H9 (cell line): ENCODE measurements around the gene COL4A2. TPM values are rescaled to one million over a fixed set of nuclear protein-coding genes. Genes with fewer than 3 reads are reported as not detected.

Source experiments
- DNase-seq: peaks from one replicate; pipeline ENCODE4 v3.0.0-alpha.2; 2017
- H2AFZ ChIP-seq: one replicate; pipeline ENCODE4 v1.6.1; 2013; ENCODE audit warnings: mild to moderate bottlenecking, low read length, control low read depth, moderate library complexity
- H2AK5ac ChIP-seq: 2 replicates; pipeline ENCODE4 v1.6.1; 2013; ENCODE audit warnings: low read length, control low read depth, mixed read lengths; ENCODE audit not compliant: insufficient read length
- H2BK120ac ChIP-seq: one replicate; pipeline ENCODE4 v1.6.1; 2013; ENCODE audit warnings: low read depth, mild to moderate bottlenecking, low read length, control low read depth, inconsistent platforms; ENCODE audit not compliant: poor library complexity, severe bottlenecking
- H2BK12ac ChIP-seq: 2 replicates; pipeline ENCODE4 v1.6.1; 2013; ENCODE audit warnings: low read length, control low read depth, mixed read lengths, low read depth; ENCODE audit not compliant: insufficient read length
- H2BK15ac ChIP-seq: 2 replicates; pipeline ENCODE4 v1.6.1; 2013; ENCODE audit warnings: low read depth, low read length, control low read depth
- H2BK20ac ChIP-seq: one replicate; pipeline ENCODE4 v1.6.1; 2013; ENCODE audit warnings: low read depth, mild to moderate bottlenecking, low read length, control low read depth, inconsistent platforms; ENCODE audit not compliant: poor library complexity, severe bottlenecking
- H2BK5ac ChIP-seq: 2 replicates; pipeline ENCODE4 v1.6.1; 2013; ENCODE audit warnings: low read length, control low read depth, mixed read lengths; ENCODE audit not compliant: insufficient read length
- H3K14ac ChIP-seq: 2 replicates; pipeline ENCODE4 v1.6.1; 2013; ENCODE audit warnings: low read length, control low read depth; ENCODE audit not compliant: insufficient read depth
- H3K18ac ChIP-seq: 2 replicates; pipeline ENCODE4 v1.6.1; 2013; ENCODE audit warnings: low read depth, mild to moderate bottlenecking, mixed read lengths, low read length, control low read depth; ENCODE audit not compliant: insufficient read length
- H3K23ac ChIP-seq: 2 replicates; pipeline ENCODE4 v1.6.1; 2013; ENCODE audit warnings: low read length, control low read depth, mixed read lengths, low read depth; ENCODE audit not compliant: insufficient read length
- H3K23me2 ChIP-seq: 2 replicates; pipeline ENCODE4 v1.6.1; 2013; ENCODE audit warnings: low read depth, mild to moderate bottlenecking, mixed read lengths, low read length, control low read depth; ENCODE audit not compliant: insufficient read length, poor library complexity, severe bottlenecking
- H3K27ac ChIP-seq: 2 replicates; pipeline ENCODE4 v1.5.1; 2013; ENCODE audit warnings: low read length, control low read depth, mixed read lengths, low read depth; ENCODE audit not compliant: insufficient read length
- H3K27me3 ChIP-seq: 2 replicates; pipeline ENCODE4 v1.6.1; 2013; ENCODE audit warnings: low read length, control low read depth, inconsistent platforms; ENCODE audit not compliant: insufficient read depth
- H3K4ac ChIP-seq: 2 replicates; pipeline ENCODE4 v1.6.1; 2013; ENCODE audit warnings: low read depth, mild to moderate bottlenecking, control low read depth, inconsistent platforms, low read length, moderate library complexity
- H3K4me1 ChIP-seq: 2 replicates; pipeline ENCODE4 v1.6.1; 2013; ENCODE audit warnings: low read length, control low read depth, inconsistent platforms; ENCODE audit not compliant: insufficient read depth
- H3K4me2 ChIP-seq: 2 replicates; pipeline ENCODE4 v1.6.1; 2013; ENCODE audit warnings: low read length, control low read depth, mixed read lengths; ENCODE audit not compliant: insufficient read length, insufficient read depth
- H3K56ac ChIP-seq: 2 replicates; pipeline ENCODE4 v1.6.1; 2013; ENCODE audit warnings: low read depth, mild to moderate bottlenecking, mixed read lengths, low read length, control low read depth; ENCODE audit not compliant: insufficient read length
- H3K79me1 ChIP-seq: 2 replicates; pipeline ENCODE4 v1.6.1; 2013; ENCODE audit warnings: low read depth, mild to moderate bottlenecking, moderate library complexity, low read length, control low read depth, inconsistent platforms; ENCODE audit not compliant: insufficient read depth, poor library complexity, severe bottlenecking
- H3K79me2 ChIP-seq: 2 replicates; pipeline ENCODE4 v1.6.1; 2013; ENCODE audit warnings: low read length, control low read depth, inconsistent platforms; ENCODE audit not compliant: insufficient read depth
- H3K9ac ChIP-seq: 2 replicates; pipeline ENCODE4 v1.6.1; 2013; ENCODE audit warnings: low read length, control low read depth, mixed read lengths; ENCODE audit not compliant: insufficient read length; ENCODE audit errors: extremely low read depth
- H3K9me3 ChIP-seq: one replicate; pipeline ENCODE4 v1.6.1; 2013; ENCODE audit warnings: low read depth, low read length, inconsistent platforms; ENCODE audit not compliant: control insufficient read depth
- H3T11ph ChIP-seq: one replicate; pipeline ENCODE4 v1.6.1; 2013; ENCODE audit warnings: mild to moderate bottlenecking, low read length, control low read depth, inconsistent platforms
- H4K20me1 ChIP-seq: one replicate; pipeline ENCODE4 v1.6.1; 2013; ENCODE audit not compliant: control insufficient read depth, insufficient read length, insufficient read depth
- H4K5ac ChIP-seq: 2 replicates; pipeline ENCODE4 v1.6.1; 2013; ENCODE audit warnings: low read depth, mild to moderate bottlenecking, mixed read lengths, low read length, control low read depth; ENCODE audit not compliant: insufficient read length
- H4K8ac ChIP-seq: replicated peaks from 2 replicates; pipeline ENCODE4 v1.6.1; 2013; ENCODE audit warnings: low read length, control low read depth, mixed read lengths, low read depth; ENCODE audit not compliant: insufficient read length
- H4K91ac ChIP-seq: 2 replicates; pipeline ENCODE4 v1.6.1; 2013; ENCODE audit warnings: low read depth, mild to moderate bottlenecking, moderate library complexity, mixed read lengths, low read length, control low read depth; ENCODE audit not compliant: insufficient read length
- H3K27ac Mint-ChIP-seq, 3 experiments: 2 replicates in 2 of 3; 3 replicates in 1 of 3; pipeline ENCODE4 v1.8.0; 2020 to 2021; ENCODE audit warnings: mixed read lengths in 3 of 3, mild to moderate bottlenecking in 1 of 3, moderate library complexity in 1 of 3
- H3K27me3 Mint-ChIP-seq: 2 replicates; pipeline ENCODE4 v1.8.0; 2021; ENCODE audit warnings: low read depth, mild to moderate bottlenecking, moderate library complexity, mixed read lengths
- H3K36me3 Mint-ChIP-seq, 3 experiments: 2 replicates in 2 of 3; 3 replicates in 1 of 3; pipeline ENCODE4 v1.8.0; 2020 to 2021; ENCODE audit warnings: low read depth in 3 of 3, mixed read lengths in 3 of 3; ENCODE audit not compliant: insufficient read depth in 1 of 3
- H3K4me1 Mint-ChIP-seq, 2 experiments: 2 replicates each; pipeline ENCODE4 v1.8.0; 2020; ENCODE audit warnings: mixed read lengths in 2 of 2
- H3K4me3 Mint-ChIP-seq, 2 experiments: 2 replicates in 1 of 2; 3 replicates in 1 of 2; pipeline ENCODE4 v1.8.0; 2020 to 2021; ENCODE audit warnings: mild to moderate bottlenecking in 2 of 2, mixed read lengths in 2 of 2, moderate library complexity in 1 of 2
- H3K9me3 Mint-ChIP-seq, 2 experiments: 2 replicates in 1 of 2; 3 replicates in 1 of 2; pipeline ENCODE4 v1.8.0; 2020; ENCODE audit warnings: mild to moderate bottlenecking in 2 of 2, mixed read lengths in 2 of 2, moderate library complexity in 1 of 2
- WGBS: extraction: QIAGEN DNeasy Blood & Tissue Kit; methylation state at CpG from one replicate; pipeline ENCODE4 v1.1.7; 2013; ENCODE audit warnings: missing lambda C conversion rate, low lambda C conversion rate, mixed read lengths; ENCODE audit not compliant: insufficient read length; ENCODE audit errors: extremely low coverage; 5-methylcytosine and 5-hydroxymethylcytosine counted together
- total RNA-seq: library from RNA; stranded (reverse); gene quantifications from 2 replicates; pipeline ENCODE4 v1.2.1, GENCODE V29; 2021
- TF ChIP-seq, protein P1 (sequence below): fragments of 200-600 bp; sonication (generic); conservative IDR thresholded peaks from 3 replicates; pipeline ENCODE4 v1.8.0; 2021; ENCODE audit warnings: antibody characterized with exemption, mild to moderate bottlenecking

Gene COL4A2
- total RNA-seq, 1 experiment from 2014 or later: 76.5 TPM

DNA sequence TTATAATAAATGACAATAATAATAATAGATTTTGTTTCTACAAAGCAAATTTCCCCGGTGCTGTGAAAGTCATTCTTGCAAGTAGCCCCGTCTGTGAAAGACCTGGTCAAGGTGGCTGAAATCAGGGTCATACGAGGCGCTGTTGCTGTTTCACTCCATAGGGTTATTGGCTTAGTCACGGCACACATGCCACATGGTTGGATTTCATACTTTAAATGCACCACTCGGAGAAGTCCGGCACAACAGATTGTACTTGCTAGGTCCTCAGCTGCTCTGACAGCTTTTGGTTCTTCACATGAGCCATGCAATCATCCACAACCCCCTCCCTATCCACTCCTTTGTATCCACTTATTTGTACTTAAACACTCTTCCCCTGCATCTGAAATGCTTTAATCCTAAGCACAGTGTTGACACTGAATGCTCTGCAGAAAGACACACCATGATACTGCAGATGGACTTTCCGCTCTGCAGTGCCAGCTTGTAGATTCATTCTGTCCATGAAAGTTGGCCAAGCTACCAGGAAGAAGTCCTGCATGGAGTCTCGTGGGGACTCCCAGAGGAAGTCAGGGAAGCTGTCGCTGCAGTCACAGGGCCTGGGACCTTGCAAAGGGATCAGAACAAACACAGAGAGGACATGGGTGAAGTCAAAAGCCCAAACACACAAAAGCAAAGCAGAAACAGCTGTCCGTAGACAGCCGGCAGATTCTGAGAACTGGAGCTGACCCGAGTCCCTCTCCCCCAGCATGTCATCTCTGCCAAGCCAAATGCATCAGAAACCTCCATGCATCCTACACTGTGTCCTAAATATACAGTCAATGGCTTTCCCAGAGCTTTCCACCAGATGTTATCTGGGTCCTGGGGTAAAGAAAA is 124.6 kb downstream of the COL4A2 start:
- Histone ChIP-seq H3K79me1 (no peaks in the 10 kb centered on the region), H4K5ac (no peak overlapping the region), H3K4me1 (no peaks in the 10 kb centered on the region), H2AFZ (no peak overlapping the region), H3K23ac (no peak overlapping the region), H4K91ac (no peak overlapping the region), H2AK5ac (no peak overlapping the region), H2BK20ac (no peak overlapping the region), H2BK12ac (no peak overlapping the region), H3K23me2 (no peaks in the 10 kb centered on the region), H2BK15ac (no peak overlapping the region), H3K4ac (no peak overlapping the region), H2BK5ac (no peak overlapping the region), H3T11ph (no peak overlapping the region), H3K4me2 (no peak overlapping the region), H3K79me2 (no peaks in the 10 kb centered on the region), H3K18ac (no peak overlapping the region), H4K8ac (no peak overlapping the region), H3K9me3 (no peaks in the 10 kb centered on the region), H3K27me3 (no peaks in the 10 kb centered on the region), H3K9ac (no peak overlapping the region), H3K56ac (no peak overlapping the region), H3K14ac (no peak overlapping the region), H3K27ac (no peak overlapping the region), H4K20me1 (no peaks in the 10 kb centered on the region), H2BK120ac (no peak overlapping the region)
- DNase-seq: no peak
- Mint-ChIP-seq H3K36me3 (peaks cover 15 to 36% (median 34%) of the 10 kb centered on the region in 3 experiments; a peak in 6 of 7 replicates), H3K27ac (no peak overlapping the region; a peak in 1 of 7 replicates), H3K4me3 (no peak overlapping the region), H3K27me3 (no peaks in the 10 kb centered on the region), H3K4me1 (peaks cover 3 to 5% of the 10 kb centered on the region in 2 experiments; a peak in 3 of 4 replicates), H3K9me3 (no peaks in the 10 kb centered on the region; a peak in 1 of 5 replicates)
- TF ChIP-seq, protein P1, sequence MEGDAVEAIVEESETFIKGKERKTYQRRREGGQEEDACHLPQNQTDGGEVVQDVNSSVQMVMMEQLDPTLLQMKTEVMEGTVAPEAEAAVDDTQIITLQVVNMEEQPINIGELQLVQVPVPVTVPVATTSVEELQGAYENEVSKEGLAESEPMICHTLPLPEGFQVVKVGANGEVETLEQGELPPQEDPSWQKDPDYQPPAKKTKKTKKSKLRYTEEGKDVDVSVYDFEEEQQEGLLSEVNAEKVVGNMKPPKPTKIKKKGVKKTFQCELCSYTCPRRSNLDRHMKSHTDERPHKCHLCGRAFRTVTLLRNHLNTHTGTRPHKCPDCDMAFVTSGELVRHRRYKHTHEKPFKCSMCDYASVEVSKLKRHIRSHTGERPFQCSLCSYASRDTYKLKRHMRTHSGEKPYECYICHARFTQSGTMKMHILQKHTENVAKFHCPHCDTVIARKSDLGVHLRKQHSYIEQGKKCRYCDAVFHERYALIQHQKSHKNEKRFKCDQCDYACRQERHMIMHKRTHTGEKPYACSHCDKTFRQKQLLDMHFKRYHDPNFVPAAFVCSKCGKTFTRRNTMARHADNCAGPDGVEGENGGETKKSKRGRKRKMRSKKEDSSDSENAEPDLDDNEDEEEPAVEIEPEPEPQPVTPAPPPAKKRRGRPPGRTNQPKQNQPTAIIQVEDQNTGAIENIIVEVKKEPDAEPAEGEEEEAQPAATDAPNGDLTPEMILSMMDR: no peak
- no CpG with 5 or more reads among the region's 13 CpGs for WGBS
